GM12875 (cell line): ENCODE results near the gene CARNS1.

ENCODE experiments used
- H3K4me3 ChIP-seq: one replicate; pipeline ENCODE4 v1.5.1; 2011; ENCODE audit warnings: low read depth, low read length, control low read depth
- CTCF ChIP-seq: IDR thresholded peaks from 2 replicates; pipeline ENCODE4 v1.5.1; 2011; ENCODE audit warnings: low read depth, mild to moderate bottlenecking, control low read depth, inconsistent platforms, low read length, moderate library complexity, borderline replicate concordance; ENCODE audit not compliant: insufficient read depth

CARNS1 gene

GRCh38 chr11:67415501-67416304 is at the start of gene CARNS1:
Gene CARNS1 (plus strand): TSS chr11:67415678. CDS start chr11:67416200, 522 bp downstream.
- no peak within 1 kb of the TSS for H3K4me3 ChIP-seq
- no peak for TF ChIP-seq CTCF

GRCh38 chr11:67365736-67366444 is 49.6 kb upstream of the CARNS1 start:
- TF ChIP-seq CTCF: no peak
- no peak overlapping the region for H3K4me3 ChIP-seq

GRCh38 chr11:67366546-67366945 is 48.9 kb upstream of the CARNS1 start:
- no peak for TF ChIP-seq CTCF
- no peak overlapping the region for H3K4me3 ChIP-seq

- TF ChIP-seq CTCF: no peak
- no peak overlapping the region for H3K4me3 ChIP-seq
These were observed 48.3 kb upstream of the CARNS1 start for GRCh38 chr11:67366961-67367760.

- TF ChIP-seq CTCF: no peak
- no peak overlapping the region for H3K4me3 ChIP-seq
These were observed 47.7 kb upstream of the CARNS1 start for GRCh38 chr11:67367761-67368227.

- no peak overlapping the region for H3K4me3 ChIP-seq
- no peak for TF ChIP-seq CTCF
These were observed 46.9 kb upstream of the CARNS1 start for GRCh38 chr11:67368621-67369020.
